ENCODE measurements around the gene MYCL.

Gene MYCL

DNA sequence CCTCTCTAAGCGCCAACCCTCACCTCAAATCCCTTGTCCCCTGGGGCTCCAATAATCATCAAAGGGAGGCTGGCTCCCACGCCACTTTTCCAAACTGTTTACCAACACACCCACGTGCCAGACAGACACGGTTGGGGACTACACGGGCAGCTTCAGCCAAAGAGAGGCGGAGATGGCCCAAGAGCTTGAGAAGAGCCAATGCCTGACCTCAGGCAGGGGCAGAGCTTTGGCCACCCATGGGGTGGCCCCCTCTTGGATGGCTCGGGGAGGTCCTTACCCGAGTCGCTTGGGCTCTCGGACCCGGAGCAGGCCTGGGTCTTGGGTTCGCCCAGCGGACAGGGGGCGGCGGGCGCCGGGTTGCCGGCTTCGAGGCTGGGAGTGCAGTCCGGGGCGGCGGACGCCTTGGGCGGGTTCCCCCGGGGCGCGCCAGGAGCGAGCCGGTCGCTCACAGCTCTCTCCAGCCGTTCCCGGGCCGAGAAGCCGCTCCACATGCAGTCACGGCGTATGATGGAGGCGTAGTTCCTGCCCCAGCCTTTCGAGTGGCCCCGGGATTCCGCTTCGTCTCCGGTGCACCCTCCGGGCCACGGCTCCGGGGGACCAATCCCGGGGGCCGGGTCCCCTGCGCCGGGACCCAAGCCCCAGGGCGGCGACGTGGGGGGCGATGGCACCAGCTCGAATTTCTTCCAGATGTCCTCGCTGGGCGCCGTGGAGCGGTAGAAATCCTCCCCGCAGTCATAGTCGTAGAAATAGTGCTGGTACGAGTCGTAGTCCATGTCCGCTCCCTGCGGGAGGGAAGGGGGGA lies 854 bp downstream of the MYCL start:
- H3K36me3 Mint-ChIP-seq = no peaks in the 10 kb centered on the region
- H3K9me3 Mint-ChIP-seq = no peaks in the 10 kb centered on the region
- ATAC-seq = no peak
- peaks cover 6% of the 10 kb centered on the region for H3K4me1 Mint-ChIP-seq
- no peak overlapping the region for H3K27ac Mint-ChIP-seq
- H3K4me3 Mint-ChIP-seq = peak overlapping the region; percentile 52
- peaks cover 27% of the 10 kb centered on the region for H3K27me3 Mint-ChIP-seq

GRCh38 chr1:39899611-39900538 lies 1.8 kb downstream of the MYCL start:
- Mint-ChIP-seq H3K27ac (no peak overlapping the region), H3K4me1 (peaks cover 6% of the 10 kb centered on the region), H3K36me3 (no peaks in the 10 kb centered on the region), H3K27me3 (peaks cover 19% of the 10 kb centered on the region), H3K4me3 (peak overlapping the region; percentile 3), H3K9me3 (no peaks in the 10 kb centered on the region)
- no peak for ATAC-seq

DNA sequence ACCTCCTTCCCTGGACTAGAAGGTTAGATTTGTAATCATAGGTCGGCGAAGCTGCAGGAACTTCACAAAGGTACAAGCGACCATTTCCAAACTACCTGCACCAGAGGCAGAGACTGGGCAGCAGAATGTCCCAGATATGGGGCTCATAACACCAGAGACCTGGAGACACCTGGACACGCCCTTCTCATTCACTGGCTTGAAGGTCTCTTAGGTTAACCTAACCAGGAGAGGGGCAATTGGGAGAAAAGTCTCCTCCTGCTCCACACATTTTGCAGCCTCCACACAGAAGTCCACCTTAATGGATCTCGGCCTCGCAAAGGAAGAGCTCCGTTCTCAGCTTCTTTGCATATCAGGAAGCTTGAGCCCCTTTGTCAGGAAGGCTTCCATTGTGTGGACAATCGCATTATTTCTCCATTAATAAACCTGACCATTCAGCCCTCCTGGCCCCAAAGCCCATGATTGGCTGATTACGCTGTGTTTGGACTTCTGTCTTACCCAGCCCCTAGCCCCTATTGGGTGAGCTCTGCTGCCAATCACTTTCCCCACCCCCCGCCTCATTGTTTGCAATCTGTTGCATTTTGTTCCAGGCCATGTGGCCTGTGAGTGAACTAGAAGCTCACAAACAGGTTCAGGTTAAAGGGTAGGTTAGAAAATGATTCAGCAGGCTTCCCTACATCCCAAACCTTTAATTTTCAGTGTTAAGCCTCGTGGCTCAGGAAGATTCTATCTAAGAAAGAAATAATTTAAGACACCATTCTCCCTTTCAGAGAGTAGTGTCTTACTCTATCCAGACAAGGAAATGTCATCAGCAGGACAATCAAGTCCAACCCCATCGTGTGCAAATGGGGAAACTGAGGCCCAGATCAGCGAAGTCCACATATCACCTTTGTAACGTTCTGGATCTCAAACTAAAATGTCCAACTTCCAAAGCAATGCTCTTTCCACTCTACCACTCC lies 2.8 kb downstream of the MYCL start:
- Mint-ChIP-seq H3K9me3 (no peaks in the 10 kb centered on the region), H3K27me3 (peaks cover 16% of the 10 kb centered on the region), H3K27ac (no peak overlapping the region), H3K36me3 (no peaks in the 10 kb centered on the region), H3K4me1 (peaks cover 6% of the 10 kb centered on the region), H3K4me3 (no peak overlapping the region)
- ATAC-seq = no peak

GRCh38 chr1:39898191-39898590 lies 3.5 kb downstream of the MYCL start:
- Mint-ChIP-seq H3K36me3 (no peaks in the 10 kb centered on the region), H3K4me1 (peaks cover 6% of the 10 kb centered on the region), H3K27me3 (peaks cover 16% of the 10 kb centered on the region), H3K4me3 (no peak overlapping the region), H3K27ac (no peak overlapping the region), H3K9me3 (no peaks in the 10 kb centered on the region)
- no peak for ATAC-seq

DNA sequence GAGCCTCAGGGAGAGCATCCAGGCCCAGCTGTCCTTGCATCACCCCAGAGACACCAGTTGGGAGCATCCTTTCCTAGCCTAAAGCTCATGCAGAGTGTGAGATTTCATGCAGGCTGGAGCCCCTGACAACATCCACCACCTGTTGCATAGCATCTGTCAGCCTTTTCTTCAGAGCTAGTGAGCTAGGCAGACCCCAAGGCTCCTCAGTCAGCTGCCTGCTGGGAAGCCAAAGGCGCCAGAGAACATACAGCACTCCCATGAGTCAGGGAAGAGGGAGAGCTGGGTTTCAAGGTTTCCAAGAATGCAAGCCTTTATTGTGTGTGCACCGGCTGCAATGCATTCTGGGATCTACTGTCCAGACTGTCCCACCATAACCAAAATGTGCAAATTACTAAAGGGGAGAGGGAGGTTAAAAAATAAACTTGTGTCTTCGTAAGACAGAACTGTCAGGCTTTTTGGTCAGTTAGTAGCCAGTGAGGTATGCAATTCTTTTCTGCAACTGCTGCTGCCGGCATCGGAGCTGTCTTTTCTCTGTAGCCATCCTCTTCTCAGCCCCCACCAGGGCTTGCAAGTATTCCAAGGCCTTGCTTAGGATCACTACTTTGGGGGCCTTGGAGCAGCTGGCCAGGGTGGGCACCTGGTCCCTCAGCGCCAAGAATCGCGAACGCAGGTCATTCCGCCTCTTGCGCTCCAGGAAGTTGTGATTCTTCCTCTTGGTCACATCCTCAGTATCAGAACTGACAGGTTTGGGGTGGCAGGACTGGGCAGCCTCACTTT lies 4.6 kb downstream of the MYCL start:
- no peak overlapping the region for H3K27ac Mint-ChIP-seq

DNA sequence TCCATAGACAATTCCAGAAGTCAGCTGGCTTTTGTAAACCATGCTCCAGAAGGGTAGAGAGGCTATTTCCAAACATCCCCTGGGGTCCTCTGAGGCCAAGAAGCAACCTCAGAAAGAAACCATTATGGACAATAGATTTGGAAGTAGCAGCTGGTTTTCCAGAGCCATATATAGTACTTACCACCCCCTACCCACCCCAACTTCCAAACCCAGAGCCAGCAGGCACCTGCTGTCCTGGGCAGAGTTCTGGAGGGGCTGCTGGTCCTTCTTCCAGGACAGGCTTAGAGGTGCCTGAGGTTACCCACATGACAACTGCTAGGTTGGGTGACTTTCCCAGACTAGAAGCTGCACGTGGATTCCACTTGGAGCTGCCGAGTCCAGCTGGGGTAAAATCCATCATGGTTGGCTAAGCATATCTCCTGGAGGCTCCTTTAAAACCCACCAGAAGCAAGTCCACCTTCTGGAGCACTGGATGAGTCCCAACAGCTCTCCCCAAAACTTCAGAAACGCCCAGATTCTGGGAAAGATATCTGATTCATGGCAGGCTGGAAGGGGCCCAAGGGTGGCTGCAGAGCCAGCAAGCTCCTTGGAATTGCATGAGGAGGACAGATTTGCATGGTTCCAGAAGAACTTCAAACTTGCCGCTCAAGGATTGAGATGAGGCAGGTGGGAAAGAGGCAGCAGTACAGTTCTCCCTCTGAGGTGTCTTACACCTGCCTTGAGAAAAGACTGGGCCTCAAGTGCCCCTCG lies 5.8 kb downstream of the MYCL start:
- Mint-ChIP-seq H3K9me3 (no peaks in the 10 kb centered on the region), H3K27ac (no peak overlapping the region), H3K27me3 (peaks cover 16% of the 10 kb centered on the region), H3K36me3 (no peaks in the 10 kb centered on the region), H3K4me1 (peaks cover 7% of the 10 kb centered on the region), H3K4me3 (no peak overlapping the region)
- no peak for ATAC-seq

More for the DNA sequence above, 4.6 kb downstream of the MYCL start:
- no peaks in the 10 kb centered on the region for H3K9me3 Mint-ChIP-seq
- H3K4me3 Mint-ChIP-seq = no peak overlapping the region
- no peak for ATAC-seq
- H3K4me1 Mint-ChIP-seq = peaks cover 8% of the 10 kb centered on the region
- peaks cover 16% of the 10 kb centered on the region for H3K27me3 Mint-ChIP-seq
- H3K36me3 Mint-ChIP-seq = no peaks in the 10 kb centered on the region

DNA sequence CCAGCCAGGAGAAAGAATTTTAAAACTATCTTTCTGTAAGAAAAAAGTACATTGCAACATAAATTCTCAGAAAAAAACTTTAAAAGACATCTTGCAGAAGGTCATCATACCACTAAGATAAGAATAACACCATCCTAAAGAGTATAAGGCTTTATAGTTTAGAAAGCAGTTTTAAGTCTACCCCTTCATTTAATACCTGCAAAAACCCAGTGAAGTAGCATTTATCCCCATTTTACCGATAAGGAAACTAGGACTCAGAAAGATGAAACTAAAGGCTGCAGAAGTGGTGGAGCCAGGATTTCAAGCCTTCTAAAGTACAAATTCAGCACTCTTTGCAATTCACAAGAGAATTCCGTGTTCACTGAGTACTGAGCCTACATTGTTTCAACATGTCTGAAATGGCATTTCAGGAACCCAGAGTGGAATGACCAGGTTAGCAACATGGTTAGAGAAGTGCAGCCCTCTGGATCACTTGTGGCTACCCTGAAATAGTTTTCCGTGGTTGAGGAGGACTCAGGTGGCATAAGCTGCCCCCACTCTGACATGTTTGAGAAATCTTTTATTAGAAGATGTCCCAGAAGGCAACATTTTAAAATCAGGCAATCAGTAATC lies 6.7 kb downstream of the MYCL start:
- no peak overlapping the region for H3K4me3 Mint-ChIP-seq
- H3K36me3 Mint-ChIP-seq = no peaks in the 10 kb centered on the region
- peaks cover 8% of the 10 kb centered on the region for H3K27me3 Mint-ChIP-seq
- H3K9me3 Mint-ChIP-seq = no peaks in the 10 kb centered on the region
- ATAC-seq = no peak
- no peak overlapping the region for H3K27ac Mint-ChIP-seq
- peaks cover 15% of the 10 kb centered on the region for H3K4me1 Mint-ChIP-seq

GRCh38 chr1:39892601-39893595 lies 8.8 kb downstream of the MYCL start:
- H3K4me1 Mint-ChIP-seq = peaks cover 15% of the 10 kb centered on the region
- H3K27me3 Mint-ChIP-seq = no peaks in the 10 kb centered on the region
- no peaks in the 10 kb centered on the region for H3K36me3 Mint-ChIP-seq
- peak overlapping the region; percentile 44 for H3K27ac Mint-ChIP-seq
- no peaks in the 10 kb centered on the region for H3K9me3 Mint-ChIP-seq
- ATAC-seq = peak; percentile 70
- peak overlapping the region; percentile 49 for H3K4me3 Mint-ChIP-seq

DNA sequence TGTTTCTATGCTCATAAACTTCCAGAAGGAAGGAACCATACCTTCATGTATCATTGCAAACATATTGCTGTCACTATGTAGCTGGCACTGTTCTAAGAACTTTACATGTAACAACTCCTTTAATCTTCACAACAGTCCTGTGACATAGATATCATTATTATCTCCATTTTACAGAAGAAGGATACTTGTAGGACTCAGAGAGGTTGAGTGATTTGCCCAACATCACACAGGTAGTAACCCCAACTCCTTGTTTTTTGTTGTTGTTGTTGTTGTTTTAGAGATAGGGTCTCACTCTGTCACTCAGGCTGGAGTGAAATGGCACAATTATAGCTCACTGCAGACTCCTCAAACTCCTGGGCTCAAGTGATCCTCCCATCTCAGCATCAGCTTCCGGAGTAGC lies 10.8 kb downstream of the MYCL start:
- no peaks in the 10 kb centered on the region for H3K27me3 Mint-ChIP-seq
- H3K36me3 Mint-ChIP-seq = no peaks in the 10 kb centered on the region
- H3K9me3 Mint-ChIP-seq = no peaks in the 10 kb centered on the region
- H3K4me1 Mint-ChIP-seq = peaks cover 15% of the 10 kb centered on the region
- no peak for ATAC-seq
- H3K4me3 Mint-ChIP-seq = no peak overlapping the region
- H3K27ac Mint-ChIP-seq = no peak overlapping the region

DNA sequence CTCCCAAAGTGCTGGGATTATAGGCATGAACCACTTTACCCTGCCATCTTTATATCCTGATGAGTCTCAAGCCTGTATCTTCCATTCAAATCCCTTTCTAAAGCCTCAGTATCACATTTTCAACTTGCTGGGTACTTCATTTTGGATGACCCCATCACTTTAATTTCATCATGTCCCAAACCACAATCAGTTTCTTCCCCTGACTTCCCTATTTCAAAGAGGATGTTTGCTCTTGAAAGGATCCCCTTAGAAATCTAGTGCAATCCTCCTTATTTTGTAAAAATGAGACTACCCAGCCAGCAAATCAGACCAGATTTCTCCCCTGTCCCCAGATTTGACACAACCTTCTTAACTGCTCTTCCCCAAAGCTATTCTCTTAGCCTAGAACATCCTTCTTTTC lies 11.4 kb downstream of the MYCL start:
- Mint-ChIP-seq H3K4me3 (no peak overlapping the region), H3K4me1 (peaks cover 15% of the 10 kb centered on the region), H3K36me3 (no peaks in the 10 kb centered on the region), H3K27ac (no peak overlapping the region), H3K27me3 (no peaks in the 10 kb centered on the region), H3K9me3 (no peaks in the 10 kb centered on the region)
- no peak for ATAC-seq

GRCh38 chr1:39886757-39887231 lies 14.9 kb downstream of the MYCL start:
- Mint-ChIP-seq H3K4me1 (peaks cover 18% of the 10 kb centered on the region), H3K27ac (no peak overlapping the region), H3K27me3 (no peaks in the 10 kb centered on the region), H3K36me3 (no peaks in the 10 kb centered on the region), H3K4me3 (no peak overlapping the region), H3K9me3 (no peaks in the 10 kb centered on the region)
- no peak for ATAC-seq

GRCh38 chr1:39885516-39885915 lies 16.2 kb downstream of the MYCL start:
- Mint-ChIP-seq H3K4me3 (no peak overlapping the region), H3K4me1 (peaks cover 25% of the 10 kb centered on the region), H3K9me3 (no peaks in the 10 kb centered on the region), H3K27ac (no peak overlapping the region), H3K27me3 (no peaks in the 10 kb centered on the region), H3K36me3 (no peaks in the 10 kb centered on the region)
- no peak for ATAC-seq

Data from stimulated activated memory B cell treated with anti-CD40 and anti-IgM and Interleukin-4, amounts not matched to agents 10 μg/mL and 1 μg/mL and 100 μg/mL, for 72 hours (primary cell).